GM12875 (cell line): ENCODE measurements around the gene ANXA2.

ENCODE experiments used
- H3K4me3 ChIP-seq: one replicate; pipeline ENCODE4 v1.5.1; 2011; ENCODE audit warnings: low read depth, low read length, control low read depth
- TF ChIP-seq, protein P1 (sequence below): IDR thresholded peaks from 2 replicates; pipeline ENCODE4 v1.5.1; 2011; ENCODE audit warnings: low read depth, mild to moderate bottlenecking, control low read depth, inconsistent platforms, low read length, moderate library complexity, borderline replicate concordance; ENCODE audit not compliant: insufficient read depth

The ANXA2 gene

DNA sequence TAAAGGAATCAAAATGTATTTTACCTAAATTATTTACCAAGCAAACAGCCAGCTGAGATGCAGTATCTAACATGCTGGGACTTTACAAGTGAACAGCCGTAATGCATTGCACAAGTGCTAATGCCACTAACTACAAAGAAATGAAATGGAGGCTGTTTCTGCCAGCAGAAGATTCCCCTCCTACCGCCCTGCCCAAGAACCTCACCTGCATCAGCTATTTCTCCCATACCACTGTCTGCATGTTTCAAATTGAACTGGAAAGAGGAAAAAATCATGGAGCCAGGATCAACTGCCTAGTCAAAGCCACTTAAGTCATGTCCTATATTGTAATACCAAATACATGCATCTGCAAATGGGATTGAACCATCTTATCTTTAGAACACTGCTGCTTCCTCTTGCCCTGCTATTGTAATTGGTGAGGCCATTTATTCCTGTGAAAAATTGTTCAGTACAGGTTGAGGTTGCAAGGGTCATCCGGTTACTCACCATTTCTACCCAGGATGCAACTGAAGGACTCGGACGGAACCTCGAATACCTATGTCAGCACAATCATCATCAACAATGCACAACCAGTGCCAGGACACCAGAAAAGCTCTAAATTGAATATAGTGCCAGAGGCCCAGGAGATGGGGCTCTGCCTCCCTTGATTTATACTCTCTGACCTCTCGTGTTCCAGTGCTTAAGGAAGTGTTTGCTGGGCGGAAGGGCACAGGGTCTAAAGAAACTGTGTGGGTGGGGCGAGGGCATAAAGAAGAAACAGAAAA is 27.5 kb downstream of the ANXA2 start:
- H3K4me3 ChIP-seq: no peak overlapping the region
- TF ChIP-seq, protein P1, sequence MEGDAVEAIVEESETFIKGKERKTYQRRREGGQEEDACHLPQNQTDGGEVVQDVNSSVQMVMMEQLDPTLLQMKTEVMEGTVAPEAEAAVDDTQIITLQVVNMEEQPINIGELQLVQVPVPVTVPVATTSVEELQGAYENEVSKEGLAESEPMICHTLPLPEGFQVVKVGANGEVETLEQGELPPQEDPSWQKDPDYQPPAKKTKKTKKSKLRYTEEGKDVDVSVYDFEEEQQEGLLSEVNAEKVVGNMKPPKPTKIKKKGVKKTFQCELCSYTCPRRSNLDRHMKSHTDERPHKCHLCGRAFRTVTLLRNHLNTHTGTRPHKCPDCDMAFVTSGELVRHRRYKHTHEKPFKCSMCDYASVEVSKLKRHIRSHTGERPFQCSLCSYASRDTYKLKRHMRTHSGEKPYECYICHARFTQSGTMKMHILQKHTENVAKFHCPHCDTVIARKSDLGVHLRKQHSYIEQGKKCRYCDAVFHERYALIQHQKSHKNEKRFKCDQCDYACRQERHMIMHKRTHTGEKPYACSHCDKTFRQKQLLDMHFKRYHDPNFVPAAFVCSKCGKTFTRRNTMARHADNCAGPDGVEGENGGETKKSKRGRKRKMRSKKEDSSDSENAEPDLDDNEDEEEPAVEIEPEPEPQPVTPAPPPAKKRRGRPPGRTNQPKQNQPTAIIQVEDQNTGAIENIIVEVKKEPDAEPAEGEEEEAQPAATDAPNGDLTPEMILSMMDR: no peak

DNA sequence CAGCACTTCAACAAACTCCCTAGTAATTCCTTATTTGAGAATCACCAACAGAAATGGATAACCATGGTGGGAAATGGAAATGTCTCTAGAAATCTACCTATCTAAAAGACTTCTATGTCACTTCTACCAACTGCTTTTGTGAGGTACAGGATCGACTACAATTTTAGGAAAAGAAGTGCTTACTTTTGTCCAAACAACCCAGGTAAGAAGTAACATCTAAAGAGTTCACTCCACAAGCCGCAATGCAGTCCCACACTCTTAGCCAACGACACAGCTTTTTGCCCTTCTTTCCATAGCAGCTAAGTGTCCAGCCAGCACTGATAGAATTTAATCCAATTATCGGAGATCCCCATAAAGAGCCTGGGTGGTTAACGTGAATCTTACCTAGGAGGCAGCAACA is 28.1 kb downstream of the ANXA2 start:
- TF ChIP-seq, protein P1: no peak
- no peak overlapping the region for H3K4me3 ChIP-seq

DNA sequence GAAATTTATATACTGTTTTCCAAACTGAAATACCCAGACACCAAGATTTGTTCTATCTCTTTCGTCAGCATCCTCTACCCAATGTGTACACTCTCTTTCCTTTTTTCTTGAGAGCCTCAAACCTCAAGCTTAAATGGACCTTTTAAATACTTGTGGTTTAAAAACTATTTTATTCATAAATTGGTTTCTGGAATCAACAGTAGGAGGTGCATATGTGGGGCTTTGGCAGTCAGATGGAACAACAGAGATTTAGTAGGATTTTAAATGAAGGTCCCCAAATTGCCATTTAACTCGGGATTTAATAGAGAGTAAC is 33.2 kb downstream of the ANXA2 start:
- TF ChIP-seq, protein P1: no peak
- no peak overlapping the region for H3K4me3 ChIP-seq

GRCh38 chr15:60363903-60364611 is 33.7 kb downstream of the ANXA2 start:
- TF ChIP-seq, protein P1: no peak
- H3K4me3 ChIP-seq: no peak overlapping the region

GRCh38 chr15:60363087-60363549 is 34.7 kb downstream of the ANXA2 start:
- TF ChIP-seq, protein P1: no peak
- H3K4me3 ChIP-seq: no peak overlapping the region

DNA sequence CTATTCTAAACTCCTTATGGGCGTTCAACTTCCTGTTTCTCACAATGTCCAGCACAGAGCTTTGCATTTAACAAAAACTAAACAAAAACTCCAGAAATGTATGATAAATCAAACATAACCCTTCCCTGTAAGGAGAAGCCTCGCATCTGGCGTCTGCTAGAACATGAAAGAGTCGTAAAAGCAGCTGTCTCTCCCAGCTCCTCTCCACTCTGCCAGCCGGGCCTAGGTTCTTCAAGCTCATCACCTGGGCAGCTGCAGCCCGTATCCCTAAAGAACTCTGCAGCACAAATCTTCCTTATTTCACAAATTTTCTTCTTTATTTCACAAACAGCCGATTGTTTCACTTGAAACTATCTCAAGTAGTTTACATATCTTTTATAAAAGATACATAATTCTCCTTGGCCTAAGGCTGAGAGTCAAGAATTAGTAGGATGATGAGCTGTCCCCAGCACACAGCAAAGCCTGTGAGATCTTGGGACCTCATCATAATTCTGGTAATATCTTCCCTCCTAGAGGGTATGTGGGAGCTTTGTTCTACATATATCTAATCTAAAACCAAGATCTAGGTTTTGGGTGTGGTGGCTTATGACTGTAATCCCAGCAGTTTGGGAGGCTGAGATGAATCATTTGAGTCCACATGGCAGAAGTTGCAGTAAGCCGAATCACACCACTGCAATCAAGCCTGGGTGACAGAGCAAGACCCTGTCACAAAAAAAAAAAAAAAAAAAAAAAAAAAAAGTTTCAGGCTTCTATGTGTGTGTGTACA is 35.3 kb downstream of the ANXA2 start:
- H3K4me3 ChIP-seq: no peak overlapping the region
- TF ChIP-seq, protein P1: no peak
